Measurements from ENCODE around the gene FAM83D. TPM values are rescaled to one million over a fixed set of nuclear protein-coding genes. Genes with fewer than 3 reads are reported as not detected.

Gene FAM83D
- total and polyA plus RNA-seq, 2 donors from 2014 or later = 0.79 to 1.2 TPM

DNA sequence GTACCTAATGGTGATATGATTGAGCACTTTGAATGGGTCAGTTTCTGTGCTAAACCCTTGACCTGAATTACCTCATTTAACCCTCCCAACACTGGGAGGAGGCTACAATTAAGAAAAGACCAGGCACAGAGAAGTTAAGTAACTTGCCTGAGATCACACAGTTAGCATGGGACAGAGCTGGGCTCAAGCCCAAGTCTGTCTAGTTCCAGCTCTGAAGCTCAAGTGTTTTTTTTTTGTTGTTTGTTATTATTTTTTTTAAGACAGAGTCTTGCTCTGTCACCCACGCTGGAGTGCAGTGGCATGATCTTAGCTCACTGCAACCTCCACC, 4.0 kb downstream of the FAM83D start:
- Histone ChIP-seq H3K27ac (ENCODE audit: low read depth in 2 of 2, low read length in 2 of 2) (no peak overlapping the region), H3K27me3 (ENCODE audit: control insufficient read depth, insufficient read depth, low read length) (no peaks in the 10 kb centered on the region), H3K36me3 (ENCODE audit: control insufficient read depth in 2 of 3, insufficient read depth in 3 of 3, low read length in 3 of 3) (no peaks in the 10 kb centered on the region), H3K4me3 (ENCODE audit: low read length in 3 of 3) (no peak overlapping the region), H3K4me1 (ENCODE audit: control insufficient read depth in 2 of 3, insufficient read depth in 2 of 3, low read depth in 1 of 3, low read length in 3 of 3) (peaks cover 0 to 11% (median 0%) of the 10 kb centered on the region in 3 donors), H3K9ac (ENCODE audit: low read length in 3 of 3) (no peak overlapping the region), H3K9me3 (ENCODE audit: control insufficient read depth in 2 of 3, insufficient read depth in 1 of 3, low read length in 3 of 3) (no peaks in the 10 kb centered on the region)
- TF ChIP-seq, protein P1, sequence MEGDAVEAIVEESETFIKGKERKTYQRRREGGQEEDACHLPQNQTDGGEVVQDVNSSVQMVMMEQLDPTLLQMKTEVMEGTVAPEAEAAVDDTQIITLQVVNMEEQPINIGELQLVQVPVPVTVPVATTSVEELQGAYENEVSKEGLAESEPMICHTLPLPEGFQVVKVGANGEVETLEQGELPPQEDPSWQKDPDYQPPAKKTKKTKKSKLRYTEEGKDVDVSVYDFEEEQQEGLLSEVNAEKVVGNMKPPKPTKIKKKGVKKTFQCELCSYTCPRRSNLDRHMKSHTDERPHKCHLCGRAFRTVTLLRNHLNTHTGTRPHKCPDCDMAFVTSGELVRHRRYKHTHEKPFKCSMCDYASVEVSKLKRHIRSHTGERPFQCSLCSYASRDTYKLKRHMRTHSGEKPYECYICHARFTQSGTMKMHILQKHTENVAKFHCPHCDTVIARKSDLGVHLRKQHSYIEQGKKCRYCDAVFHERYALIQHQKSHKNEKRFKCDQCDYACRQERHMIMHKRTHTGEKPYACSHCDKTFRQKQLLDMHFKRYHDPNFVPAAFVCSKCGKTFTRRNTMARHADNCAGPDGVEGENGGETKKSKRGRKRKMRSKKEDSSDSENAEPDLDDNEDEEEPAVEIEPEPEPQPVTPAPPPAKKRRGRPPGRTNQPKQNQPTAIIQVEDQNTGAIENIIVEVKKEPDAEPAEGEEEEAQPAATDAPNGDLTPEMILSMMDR (IDR thresholded peaks at IDR 0.05; ENCODE audit: borderline replicate concordance, extremely low read depth, insufficient read depth) = no peak
- intact Hi-C loops (cut with DNase I) = no loop called here
- DNase-seq = no peak
- FAIRE-seq = no peak

DNA sequence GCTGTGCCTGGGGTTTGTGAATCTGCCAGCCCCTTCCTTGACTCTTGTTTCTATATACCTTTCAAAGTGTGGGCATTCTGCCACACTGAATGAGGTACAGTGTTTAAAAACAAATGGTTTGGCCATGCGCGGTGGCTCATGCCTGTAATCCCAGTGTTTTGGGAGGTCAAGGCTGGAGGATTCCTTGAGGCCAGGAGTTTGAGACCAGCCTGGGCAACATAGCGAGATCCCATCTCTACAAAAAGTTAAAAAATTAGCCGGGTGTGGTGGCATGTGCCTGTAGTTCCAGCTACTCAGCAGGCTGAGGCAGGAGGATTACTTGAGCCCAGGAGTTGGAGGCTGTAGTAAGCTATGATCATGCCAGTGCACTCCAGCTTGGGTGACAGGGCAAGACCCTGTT, 5.8 kb downstream of the FAM83D start:
- FAIRE-seq (no peak), DNase-seq (no peak)
- intact Hi-C loops (cut with DNase I) = no loop called here
- no peak overlapping the region for H3K27ac ChIP-seq (ENCODE audit: low read depth in 2 of 2, low read length in 2 of 2)
- H3K4me1 ChIP-seq (ENCODE audit: control insufficient read depth in 2 of 3, insufficient read depth in 2 of 3, low read depth in 1 of 3, low read length in 3 of 3) = peaks cover 0 to 6% (median 0%) of the 10 kb centered on the region in 3 donors
- H3K9ac ChIP-seq (ENCODE audit: low read length in 3 of 3) = no peak overlapping the region
- TF ChIP-seq, protein P1 (IDR thresholded peaks at IDR 0.05; ENCODE audit: borderline replicate concordance, extremely low read depth, insufficient read depth) = no peak
- no peaks in the 10 kb centered on the region for H3K9me3 ChIP-seq (ENCODE audit: control insufficient read depth in 2 of 3, insufficient read depth in 1 of 3, low read length in 3 of 3)
- H3K4me3 ChIP-seq (ENCODE audit: low read length in 3 of 3) = no peak overlapping the region
- H3K36me3 ChIP-seq (ENCODE audit: control insufficient read depth in 2 of 3, insufficient read depth in 3 of 3, low read length in 3 of 3) = no peaks in the 10 kb centered on the region
- H3K27me3 ChIP-seq (ENCODE audit: control insufficient read depth, insufficient read depth, low read length) = no peaks in the 10 kb centered on the region

DNA sequence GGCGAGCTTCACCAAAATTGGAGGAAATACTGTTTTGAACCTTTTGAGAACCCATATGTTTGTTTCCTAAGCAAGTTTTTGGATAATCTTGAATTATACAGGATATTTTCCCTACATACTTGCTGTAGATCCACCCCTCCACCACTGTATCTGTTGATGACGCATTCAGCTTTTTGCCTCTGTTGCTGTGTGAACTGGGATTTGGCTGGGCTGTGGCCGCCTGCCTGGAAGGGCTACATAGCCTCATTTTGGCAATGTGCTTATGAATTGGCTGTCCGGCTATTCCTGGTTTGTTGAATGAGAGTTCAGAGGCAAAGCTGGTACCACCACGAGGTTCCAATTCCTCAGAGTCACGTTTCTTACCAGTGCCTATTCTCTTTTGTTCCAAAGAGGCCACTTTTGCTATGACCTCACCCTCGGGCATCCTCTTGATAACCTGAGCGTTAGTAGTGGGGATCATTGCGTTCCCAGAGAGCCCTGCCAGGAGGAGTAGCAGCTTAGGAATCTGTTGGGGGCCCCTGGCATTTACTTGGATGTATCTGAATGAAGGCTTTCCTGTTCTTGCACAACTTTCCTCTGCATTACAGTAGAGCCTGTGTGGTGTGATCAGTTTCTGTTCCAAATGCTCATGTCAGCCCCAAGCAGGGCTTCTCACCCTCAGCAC, 6.4 kb downstream of the FAM83D start:
- H3K36me3 ChIP-seq (ENCODE audit: control insufficient read depth in 2 of 3, insufficient read depth in 3 of 3, low read length in 3 of 3) = no peaks in the 10 kb centered on the region
- no peaks in the 10 kb centered on the region for H3K27me3 ChIP-seq (ENCODE audit: control insufficient read depth, insufficient read depth, low read length)
- FAIRE-seq (no peak), DNase-seq (no peak)
- H3K9ac ChIP-seq (ENCODE audit: low read length in 3 of 3) = no peak overlapping the region
- TF ChIP-seq, protein P1 (IDR thresholded peaks at IDR 0.05; ENCODE audit: borderline replicate concordance, extremely low read depth, insufficient read depth) = no peak
- intact Hi-C loops (cut with DNase I) = no loop called here
- H3K9me3 ChIP-seq (ENCODE audit: control insufficient read depth in 2 of 3, insufficient read depth in 1 of 3, low read length in 3 of 3) = no peaks in the 10 kb centered on the region
- H3K27ac ChIP-seq (ENCODE audit: low read depth in 2 of 2, low read length in 2 of 2) = no peak overlapping the region
- no peak overlapping the region for H3K4me3 ChIP-seq (ENCODE audit: low read length in 3 of 3)
- H3K4me1 ChIP-seq (ENCODE audit: control insufficient read depth in 2 of 3, insufficient read depth in 2 of 3, low read depth in 1 of 3, low read length in 3 of 3) = peaks cover 0 to 4% (median 0%) of the 10 kb centered on the region in 3 donors

DNA sequence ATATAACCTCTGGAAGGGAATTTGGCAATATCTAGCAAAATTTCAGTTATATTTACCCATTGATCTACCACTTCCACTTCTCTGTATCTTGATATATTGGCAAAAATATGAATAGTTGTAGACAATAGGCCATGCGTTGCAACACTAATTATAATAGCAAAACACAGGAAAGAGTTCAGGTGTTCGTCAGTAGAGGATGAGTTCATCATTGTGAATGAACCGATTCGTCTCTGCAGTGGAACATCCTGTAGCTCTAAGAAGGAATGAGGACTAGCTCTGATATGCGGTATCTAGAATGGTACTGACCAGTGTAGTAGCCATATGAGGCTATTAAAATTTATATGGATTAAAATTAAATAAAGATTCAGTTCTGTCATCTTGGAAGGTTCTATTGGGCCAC, 8.3 kb downstream of the FAM83D start:
- H3K27me3 ChIP-seq (ENCODE audit: control insufficient read depth, insufficient read depth, low read length) = no peaks in the 10 kb centered on the region
- no peak for FAIRE-seq
- no peaks in the 10 kb centered on the region for H3K36me3 ChIP-seq (ENCODE audit: control insufficient read depth in 2 of 3, insufficient read depth in 3 of 3, low read length in 3 of 3)
- H3K9me3 ChIP-seq (ENCODE audit: control insufficient read depth in 2 of 3, insufficient read depth in 1 of 3, low read length in 3 of 3) = no peaks in the 10 kb centered on the region
- no peak overlapping the region for H3K4me3 ChIP-seq (ENCODE audit: low read length in 3 of 3)
- intact Hi-C loops (cut with DNase I) = no loop called here
- no peak for DNase-seq
- no peak overlapping the region for H3K27ac ChIP-seq (ENCODE audit: low read depth in 2 of 2, low read length in 2 of 2)
- H3K9ac ChIP-seq (ENCODE audit: low read length in 3 of 3) = no peak overlapping the region
- peaks cover 0 to 2% (median 0%) of the 10 kb centered on the region in 3 donors for H3K4me1 ChIP-seq (ENCODE audit: control insufficient read depth in 2 of 3, insufficient read depth in 2 of 3, low read depth in 1 of 3, low read length in 3 of 3)
- TF ChIP-seq, protein P1 (IDR thresholded peaks at IDR 0.05; ENCODE audit: borderline replicate concordance, extremely low read depth, insufficient read depth) = no peak
